ENCODE data around the gene STAT1.
A peak's percentile ranks its signal among the peaks of the same experiment; 100 is the strongest.

Gene STAT1

GRCh38 chr2:191036363-191036762, 22.4 kb upstream of the STAT1 start:
- H3K4me3 ChIP-seq (ENCODE audit: low read length): no peak overlapping the region
- no peak for DNase-seq (ENCODE audit: low read depth, low spot score)

GRCh38 chr2:191032588-191033429, 18.8 kb upstream of the STAT1 start:
- no peak for DNase-seq (ENCODE audit: low read depth, low spot score)
- no peak overlapping the region for H3K4me3 ChIP-seq (ENCODE audit: low read length)

GRCh38 chr2:191031256-191031655, 17.3 kb upstream of the STAT1 start:
- no peak overlapping the region for H3K4me3 ChIP-seq (ENCODE audit: low read length)
- DNase-seq (ENCODE audit: low read depth, low spot score): no peak

GRCh38 chr2:191030521-191031154, 16.7 kb upstream of the STAT1 start:
- DNase-seq (ENCODE audit: low read depth, low spot score): peak; percentile 76
- H3K4me3 ChIP-seq (ENCODE audit: low read length): no peak overlapping the region

GRCh38 chr2:191029280-191029950, 15.4 kb upstream of the STAT1 start:
- H3K4me3 ChIP-seq (ENCODE audit: low read length): no peak overlapping the region

GRCh38 chr2:191026377-191026776, 12.4 kb upstream of the STAT1 start:
- no peak for DNase-seq (ENCODE audit: low read depth, low spot score)
- H3K4me3 ChIP-seq (ENCODE audit: low read length): no peak overlapping the region

More at GRCh38 chr2:191029280-191029950, 15.4 kb upstream of the STAT1 start:
- DNase-seq (ENCODE audit: low read depth, low spot score): no peak

GRCh38 chr2:191025135-191025534, 11.2 kb upstream of the STAT1 start:
- H3K4me3 ChIP-seq (ENCODE audit: low read length): no peak overlapping the region
- no peak for DNase-seq (ENCODE audit: low read depth, low spot score)

- H3K4me3 ChIP-seq (ENCODE audit: low read length): peak overlapping the region; percentile 94
- peak; percentile 92 for DNase-seq (ENCODE audit: low read depth, low spot score)
Observed at GRCh38 chr2:191023235-191023679, 9.3 kb upstream of the STAT1 start.

- peak overlapping the region; percentile 94 for H3K4me3 ChIP-seq (ENCODE audit: low read length)
- DNase-seq (ENCODE audit: low read depth, low spot score): peak; percentile 46
Observed at GRCh38 chr2:191020742-191021381, 6.9 kb upstream of the STAT1 start.

GRCh38 chr2:191020221-191020741, 6.3 kb upstream of the STAT1 start:
- H3K4me3 ChIP-seq (ENCODE audit: low read length): peak overlapping the region; percentile 94
- peak; percentile 96 for DNase-seq (ENCODE audit: low read depth, low spot score)

GRCh38 chr2:191019376-191019775, 5.4 kb upstream of the STAT1 start:
- H3K4me3 ChIP-seq (ENCODE audit: low read length): no peak overlapping the region
- DNase-seq (ENCODE audit: low read depth, low spot score): no peak

- no peak overlapping the region for H3K4me3 ChIP-seq (ENCODE audit: low read length)
- no peak for DNase-seq (ENCODE audit: low read depth, low spot score)
Observed at GRCh38 chr2:191018643-191019119, 4.7 kb upstream of the STAT1 start.

- no peak overlapping the region for H3K4me3 ChIP-seq (ENCODE audit: low read length)
- no peak for DNase-seq (ENCODE audit: low read depth, low spot score)
Observed at GRCh38 chr2:191018048-191018447, 4.1 kb upstream of the STAT1 start.

GRCh38 chr2:191015831-191016230, 1.9 kb upstream of the STAT1 start:
- DNase-seq (ENCODE audit: low read depth, low spot score): no peak
- H3K4me3 ChIP-seq (ENCODE audit: low read length): no peak overlapping the region

- no peak for DNase-seq (ENCODE audit: low read depth, low spot score)
- no peak overlapping the region for H3K4me3 ChIP-seq (ENCODE audit: low read length)
Observed at GRCh38 chr2:191015239-191015638, 1.3 kb upstream of the STAT1 start.

- H3K4me3 ChIP-seq (ENCODE audit: low read length): peak overlapping the region; percentile 94
- DNase-seq (ENCODE audit: low read depth, low spot score): no peak
Observed at GRCh38 chr2:191014653-191015020, 666 bp upstream of the STAT1 start.

- no peak for DNase-seq (ENCODE audit: low read depth, low spot score)
- H3K4me3 ChIP-seq (ENCODE audit: low read length): peak overlapping the region; percentile 94
Observed at GRCh38 chr2:191013682-191013931, 364 bp downstream of the STAT1 start.

- peak overlapping the region; percentile 94 for H3K4me3 ChIP-seq (ENCODE audit: low read length)
- no peak for DNase-seq (ENCODE audit: low read depth, low spot score)
Observed at GRCh38 chr2:191012845-191013681, 908 bp downstream of the STAT1 start.

- no peak overlapping the region for H3K4me3 ChIP-seq (ENCODE audit: low read length)
- DNase-seq (ENCODE audit: low read depth, low spot score): no peak
Observed at GRCh38 chr2:191012346-191012745, 1.6 kb downstream of the STAT1 start.

Measured in Jurkat, Clone E6-1 (cell line).